ENCODE data around the gene DGKG. TPM values are rescaled to one million over a fixed set of nuclear protein-coding genes. Genes with fewer than 3 reads are reported as not detected.

Gene DGKG
- polyA plus RNA-seq, 5 donors, result 2.7 to 4.8 (median 4.4) TPM

- no peak for DNase-seq
Observed at GRCh38 chr3:186244016-186244415, 118.0 kb downstream of the DGKG start.

GRCh38 chr3:186241910-186242821 is 119.9 kb downstream of the DGKG start:
- no peak for DNase-seq

GRCh38 chr3:186239321-186239720 is 122.7 kb downstream of the DGKG start:
- no peak for DNase-seq

- no peak for DNase-seq
Observed at GRCh38 chr3:186237915-186238314, 124.1 kb downstream of the DGKG start.

GRCh38 chr3:186236357-186237020 is 125.5 kb downstream of the DGKG start:
- DNase-seq, result peak in 1 of 2 donors; percentile 55

GRCh38 chr3:186235554-186235953 is 126.5 kb downstream of the DGKG start:
- no peak for DNase-seq

GRCh38 chr3:186234152-186234551 is 127.9 kb downstream of the DGKG start:
- no peak for DNase-seq

GRCh38 chr3:186226482-186226881 is 135.6 kb downstream of the DGKG start:
- DNase-seq, result peak in 1 of 2 donors; percentile 55

GRCh38 chr3:186225603-186226002 is 136.4 kb downstream of the DGKG start:
- DNase-seq, result no peak

GRCh38 chr3:186224041-186224610 is 137.9 kb downstream of the DGKG start:
- no peak for DNase-seq

- DNase-seq, result no peak
Observed at GRCh38 chr3:186223476-186223875, 138.6 kb downstream of the DGKG start.

- no peak for DNase-seq
Observed at GRCh38 chr3:186221760-186222378, 140.2 kb downstream of the DGKG start.

GRCh38 chr3:186220911-186221645 is 141.0 kb downstream of the DGKG start:
- DNase-seq, result no peak

GRCh38 chr3:186220365-186220764 is 141.7 kb downstream of the DGKG start:
- DNase-seq, result no peak

GRCh38 chr3:186219211-186219638 is 142.8 kb downstream of the DGKG start:
- DNase-seq, result no peak

GRCh38 chr3:186218421-186218820 is 143.6 kb downstream of the DGKG start:
- DNase-seq, result no peak

GRCh38 chr3:186217820-186218164 is 144.2 kb downstream of the DGKG start:
- DNase-seq, result no peak

- DNase-seq, result no peak
Observed at GRCh38 chr3:186216900-186217819, 144.9 kb downstream of the DGKG start.

GRCh38 chr3:186214670-186215069 is 147.4 kb downstream of the DGKG start:
- no peak for DNase-seq

GRCh38 chr3:186213946-186214345 is 148.1 kb downstream of the DGKG start:
- DNase-seq, result no peak
